Gastrocnemius medialis (tissue), 4 donors: Measurements from ENCODE around the gene RAD18.

ENCODE experiments used
- CTCF ChIP-seq, 5 experiments: fragments of 450-650 bp in 3 of 5; fragments of 200-600 bp in 2 of 5; sonication (generic) in 2 of 5; IDR thresholded peaks in 4 of 5; conservative IDR thresholded peaks in 1 of 5; 1 replicate in 4 of 5; 2 replicates in 1 of 5; pipeline ENCODE4 v1.5.1; 2016 to 2019; ENCODE audit warnings: antibody characterized with exemption in 5 of 5, mild to moderate bottlenecking in 3 of 5, moderate library complexity in 3 of 5
- POLR2A ChIP-seq, 2 donors: fragments of 450-650 bp; IDR thresholded peaks; one replicate each; pipeline ENCODE4 v1.6.1; 2017; ENCODE audit warnings: antibody characterized with exemption in 2 of 2, mild to moderate bottlenecking in 2 of 2, moderate library complexity in 2 of 2

- TF ChIP-seq POLR2A (IDR thresholded peaks at IDR 0.05) = no peak
- no peak for TF ChIP-seq CTCF (IDR thresholded peaks at IDR 0.05 in 4 of 5, conservative IDR thresholded peaks at IDR 0.05 in 1 of 5)
Measured at GRCh38 chr3:8953313-8953712, 10.0 kb downstream of the RAD18 start.
